Choroid plexus epithelial cell (primary cell): Measurements from ENCODE around the gene ABHD8.
"Not testable (repeated sequence)": the region's sequence is repeated elsewhere in the genome, so short reads cannot be mapped to it uniquely, and the experiment has no call there.

Source experiments
- DNase-seq: peaks from one replicate; pipeline ENCODE4 v3.0.0-alpha.2; 2010; ENCODE audit warnings: low read depth
- H3K4me3 ChIP-seq: 2 replicates; pipeline ENCODE4 v1.5.1; 2011; ENCODE audit warnings: low read depth, mild to moderate bottlenecking, control low read depth, low read length, moderate library complexity
- CTCF ChIP-seq: conservative IDR thresholded peaks from 2 replicates; pipeline ENCODE4 v1.5.1; 2011; ENCODE audit warnings: low read depth, mild to moderate bottlenecking, control low read depth, inconsistent platforms, low read length, moderate library complexity

The ABHD8 gene

GRCh38 chr19:17303940-17304267 is 679 bp upstream of the ABHD8 start:
- no peak for TF ChIP-seq CTCF
- H3K4me3 ChIP-seq = no peak overlapping the region
- DNase-seq = no peak

GRCh38 chr19:17302391-17303166 is 646 bp downstream of the ABHD8 start:
- TF ChIP-seq CTCF = no peak
- H3K4me3 ChIP-seq = peak overlapping the region; percentile 75
- DNase-seq = no peak

- no peak overlapping the region for H3K4me3 ChIP-seq
- DNase-seq = no peak
- TF ChIP-seq CTCF = no peak
Observed at GRCh38 chr19:17300992-17301619, 2.1 kb downstream of the ABHD8 start.

GRCh38 chr19:17296976-17297375 is 6.2 kb downstream of the ABHD8 start:
- no peak for TF ChIP-seq CTCF
- no peak overlapping the region for H3K4me3 ChIP-seq
- DNase-seq = peak; percentile 48

- no peak overlapping the region for H3K4me3 ChIP-seq
- TF ChIP-seq CTCF = peak; percentile 31
- peak; percentile 55 for DNase-seq
Observed at GRCh38 chr19:17296273-17296672, 7.0 kb downstream of the ABHD8 start.

GRCh38 chr19:17295551-17295950 is 7.7 kb downstream of the ABHD8 start:
- DNase-seq, H3K4me3 ChIP-seq: not testable (repeated sequence)

- TF ChIP-seq CTCF = no peak
- H3K4me3 ChIP-seq = no peak overlapping the region
- no peak for DNase-seq
Observed at GRCh38 chr19:17294051-17294891, 9.0 kb downstream of the ABHD8 start.
